LoVo (cell line): ENCODE data around the gene HCFC1R1.
"Not testable (repeated sequence)": the region's sequence is repeated elsewhere in the genome, so short reads cannot be mapped to it uniquely, and the experiment has no call there.

Source experiments
- DNase-seq: peaks from one replicate; pipeline ENCODE4 v3.0.0-alpha.2; 2016; ENCODE audit warnings: low spot score

The HCFC1R1 gene

DNA sequence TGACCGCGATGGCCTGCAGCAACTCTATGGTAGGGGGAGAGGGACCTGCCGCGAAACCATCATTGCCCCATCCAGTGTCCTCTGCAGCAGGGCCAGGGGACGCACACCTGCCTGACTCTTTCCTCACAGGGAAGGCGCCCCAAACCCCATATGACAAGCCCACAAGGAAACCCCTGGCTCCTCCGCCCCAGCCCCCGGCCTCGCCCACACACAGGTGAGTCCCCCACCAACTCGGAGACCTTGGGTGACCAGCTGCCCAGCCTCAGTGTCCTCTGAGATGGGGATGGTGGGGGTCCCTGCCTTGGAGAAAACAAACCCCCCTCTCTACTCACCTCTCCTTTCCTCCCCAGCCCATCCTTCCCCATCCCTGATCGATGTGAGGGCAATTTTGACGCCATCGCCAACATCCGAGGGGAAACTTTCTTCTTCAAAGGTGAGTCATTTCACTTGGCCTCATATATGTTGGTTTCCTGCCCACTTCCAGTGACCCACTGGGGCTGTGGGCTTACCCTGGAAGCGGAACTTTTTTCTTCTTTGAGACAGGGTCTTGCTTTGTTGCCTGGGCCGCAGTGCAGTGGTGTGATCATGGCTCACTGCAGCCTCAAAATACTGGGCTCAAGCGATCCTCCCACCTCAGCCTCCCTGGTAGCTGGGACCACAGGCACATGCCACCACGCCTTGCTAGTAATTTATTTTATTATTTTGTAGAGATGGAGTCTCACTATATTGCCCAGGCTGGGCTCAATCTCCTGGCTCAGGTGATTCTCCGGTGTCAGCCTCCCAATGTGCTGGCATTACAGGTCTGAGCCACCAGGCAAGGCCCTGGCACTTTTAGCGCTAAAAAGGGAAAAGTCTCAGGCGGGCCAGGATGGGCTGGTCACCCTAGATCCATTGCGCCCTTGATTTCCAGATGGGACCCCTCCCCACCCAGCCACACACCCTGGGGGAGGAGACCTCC is 33.7 kb upstream of the HCFC1R1 start:
- DNase-seq = no peak

- no peak for DNase-seq
Measured at GRCh38 chr16:3056336-3057180, 32.8 kb upstream of the HCFC1R1 start.

DNA sequence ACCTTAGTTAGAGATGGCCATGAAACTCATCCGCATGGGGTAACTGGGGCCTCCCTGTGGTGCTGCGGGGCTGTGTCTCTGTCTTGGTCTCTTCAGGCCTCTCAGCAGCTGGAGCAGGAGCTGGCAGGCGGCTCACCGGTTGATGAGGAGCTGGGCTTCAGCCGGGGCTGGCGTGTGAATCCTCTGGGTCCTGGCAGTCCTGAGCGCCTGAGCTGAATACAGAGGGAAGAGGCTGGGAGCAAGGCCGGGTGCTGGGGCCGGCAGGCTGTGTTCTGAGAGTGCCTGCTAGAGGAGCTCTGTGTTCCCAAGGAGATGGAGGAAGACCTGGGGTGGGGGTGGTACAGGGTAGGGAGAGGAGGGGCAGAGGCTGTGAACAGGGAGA is 32.0 kb upstream of the HCFC1R1 start:
- not testable (repeated sequence) for DNase-seq

- no peak for DNase-seq
Measured at GRCh38 chr16:3054965-3055733, 31.4 kb upstream of the HCFC1R1 start.

- DNase-seq = not testable (repeated sequence)
Measured at GRCh38 chr16:3053330-3053710, 29.6 kb upstream of the HCFC1R1 start.

DNA sequence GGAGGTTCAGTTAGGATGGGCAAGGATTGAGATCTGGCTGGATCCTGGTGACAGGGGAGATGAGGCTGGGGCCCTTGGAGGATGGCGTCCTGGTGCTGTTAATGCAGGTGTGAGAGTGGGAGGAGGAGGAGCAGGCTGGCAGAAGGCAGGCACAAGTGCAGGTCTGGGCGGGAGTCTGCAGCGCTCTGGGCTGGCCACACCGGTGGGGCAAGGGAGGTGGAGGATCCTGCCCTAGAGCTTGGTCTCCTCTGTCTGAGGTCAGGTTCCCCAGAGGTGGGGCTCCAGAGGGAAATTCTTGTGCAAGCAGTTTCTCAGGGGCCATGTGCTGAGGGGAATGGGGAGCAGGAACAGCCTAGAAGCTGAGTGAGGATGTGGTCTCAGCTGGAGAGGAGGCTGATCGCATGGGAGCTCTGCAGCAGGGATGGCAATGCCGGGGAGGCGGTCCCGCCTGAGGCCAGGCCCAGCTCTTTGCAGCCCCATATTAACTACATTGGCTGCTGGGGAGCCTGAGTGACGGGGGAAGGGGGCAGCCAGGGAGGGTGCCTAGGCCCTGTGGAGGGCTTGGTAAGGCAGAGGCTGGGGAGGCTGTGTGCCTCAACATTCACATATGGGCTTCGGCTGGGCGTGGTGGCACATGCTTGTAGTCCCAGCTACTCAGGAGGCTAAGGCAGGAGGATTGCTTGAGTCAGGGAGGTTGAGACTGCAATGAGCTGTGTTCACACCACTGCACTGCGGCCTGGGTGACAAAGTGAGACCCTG is 29.0 kb upstream of the HCFC1R1 start:
- DNase-seq = not testable (repeated sequence)

- no peak for DNase-seq
Measured at GRCh38 chr16:3051494-3051893, 27.8 kb upstream of the HCFC1R1 start.

DNA sequence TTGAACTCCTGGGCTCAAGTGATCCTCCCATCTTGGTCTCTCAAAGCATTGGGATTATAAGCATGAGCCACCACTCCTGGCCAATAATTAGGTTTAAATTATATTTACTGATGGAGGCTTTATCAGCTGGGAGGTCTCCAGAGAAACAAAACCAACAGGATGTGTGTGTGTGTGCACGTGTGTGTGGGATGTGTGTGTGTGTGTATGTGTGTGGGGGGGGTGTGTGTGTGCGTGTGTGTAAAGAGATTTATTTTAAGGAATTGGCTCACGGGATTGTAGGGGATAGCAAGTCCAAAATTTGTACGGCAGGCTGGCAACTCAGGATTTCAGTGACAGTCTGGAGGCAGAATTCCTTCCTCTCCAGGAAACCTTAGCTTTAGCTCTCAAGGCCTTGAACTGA is 27.3 kb upstream of the HCFC1R1 start:
- no peak for DNase-seq

- DNase-seq = no peak
Measured at GRCh38 chr16:3050487-3050886, 26.7 kb upstream of the HCFC1R1 start.

DNA sequence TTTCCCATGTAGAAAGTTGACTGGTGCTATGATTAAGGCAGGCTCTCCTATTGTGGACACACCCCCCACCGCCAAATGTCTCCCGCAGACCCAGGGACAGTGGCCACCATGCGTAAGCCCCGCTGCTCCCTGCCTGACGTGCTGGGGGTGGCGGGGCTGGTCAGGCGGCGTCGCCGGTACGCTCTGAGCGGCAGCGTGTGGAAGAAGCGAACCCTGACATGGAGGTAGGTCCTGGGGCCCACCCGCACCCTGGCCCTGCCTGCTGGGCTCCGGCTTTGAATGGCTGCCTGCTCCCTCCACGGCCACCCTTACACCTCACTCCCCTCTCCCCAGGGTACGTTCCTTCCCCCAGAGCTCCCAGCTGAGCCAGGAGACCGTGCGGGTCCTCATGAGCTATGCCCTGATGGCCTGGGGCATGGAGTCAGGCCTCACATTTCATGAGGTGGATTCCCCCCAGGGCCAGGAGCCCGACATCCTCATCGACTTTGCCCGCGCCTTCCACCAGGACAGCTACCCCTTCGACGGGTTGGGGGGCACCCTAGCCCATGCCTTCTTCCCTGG is 26.3 kb upstream of the HCFC1R1 start:
- DNase-seq = no peak

- DNase-seq = no peak
Measured at GRCh38 chr16:3047387-3047720, 23.6 kb upstream of the HCFC1R1 start.

- DNase-seq = no peak
Measured at GRCh38 chr16:3046641-3047386, 23.1 kb upstream of the HCFC1R1 start.

- no peak for DNase-seq
Measured at GRCh38 chr16:3045758-3046640, 22.3 kb upstream of the HCFC1R1 start, which contains the start of gene MMP25. Gene MMP25 (plus strand): TSS chr16:3046561. CDS start chr16:3046918, 357 bp downstream.

GRCh38 chr16:3044708-3045107 is 21.0 kb upstream of the HCFC1R1 start:
- no peak for DNase-seq

DNA sequence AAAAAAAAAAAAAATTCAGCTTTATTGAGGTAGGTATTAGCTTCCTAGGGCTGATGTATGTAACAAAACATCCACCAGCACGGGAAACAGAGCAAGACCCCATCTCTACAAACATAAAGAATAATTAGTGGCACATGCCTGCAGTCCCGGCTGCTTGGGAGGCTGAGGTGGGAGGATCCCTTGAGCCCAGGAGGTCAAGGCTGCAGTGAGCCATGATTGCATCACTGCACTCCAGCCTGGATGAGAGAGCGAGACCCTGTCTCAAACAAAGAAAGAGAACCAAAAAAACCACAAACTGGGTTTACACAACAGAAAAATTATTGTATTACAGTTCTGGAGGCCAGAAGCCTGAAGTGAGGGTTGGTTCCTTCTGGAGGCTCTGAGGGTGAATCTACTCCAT is 18.6 kb upstream of the HCFC1R1 start:
- no peak for DNase-seq

DNA sequence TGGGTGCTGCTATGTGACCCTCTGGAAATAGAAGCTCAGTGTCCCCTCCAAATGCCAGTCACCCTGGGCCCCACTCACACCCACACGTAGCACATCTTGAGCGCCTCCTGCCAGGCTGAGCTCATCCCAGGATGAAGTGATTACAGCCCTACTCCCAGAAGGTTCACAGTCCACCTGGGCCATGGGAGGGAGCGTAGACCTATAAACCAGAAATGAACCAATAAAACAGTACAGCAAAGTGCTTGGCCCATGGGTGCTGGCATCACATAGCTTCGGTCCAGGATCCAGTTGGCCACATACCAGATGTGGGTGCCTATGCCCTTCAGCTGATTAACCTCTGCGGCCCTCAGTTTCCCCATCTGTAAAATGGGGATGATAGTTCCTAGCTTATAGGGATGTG is 15.2 kb upstream of the HCFC1R1 start:
- DNase-seq = no peak

GRCh38 chr16:3038256-3038655 is 14.5 kb upstream of the HCFC1R1 start:
- DNase-seq = no peak

- peak; percentile 51 for DNase-seq
Measured at GRCh38 chr16:3036726-3037315, 13.1 kb upstream of the HCFC1R1 start, which contains the start of gene BICDL2. Gene BICDL2 (minus strand): TSS chr16:3036944. CDS start chr16:3035496, 1,448 bp downstream.
